GM19455 (cell line): ENCODE data around the gene LRP2BP.
"Not testable (repeated sequence)": the region's sequence is repeated elsewhere in the genome, so short reads cannot be mapped to it uniquely, and the experiment has no call there.

Source experiments
- ATAC-seq: cut with Tn5 transposase; IDR thresholded peaks from one replicate; pipeline ENCODE4 v1.9.1; 2021; ENCODE audit not compliant: unreplicated experiment

The LRP2BP gene

DNA sequence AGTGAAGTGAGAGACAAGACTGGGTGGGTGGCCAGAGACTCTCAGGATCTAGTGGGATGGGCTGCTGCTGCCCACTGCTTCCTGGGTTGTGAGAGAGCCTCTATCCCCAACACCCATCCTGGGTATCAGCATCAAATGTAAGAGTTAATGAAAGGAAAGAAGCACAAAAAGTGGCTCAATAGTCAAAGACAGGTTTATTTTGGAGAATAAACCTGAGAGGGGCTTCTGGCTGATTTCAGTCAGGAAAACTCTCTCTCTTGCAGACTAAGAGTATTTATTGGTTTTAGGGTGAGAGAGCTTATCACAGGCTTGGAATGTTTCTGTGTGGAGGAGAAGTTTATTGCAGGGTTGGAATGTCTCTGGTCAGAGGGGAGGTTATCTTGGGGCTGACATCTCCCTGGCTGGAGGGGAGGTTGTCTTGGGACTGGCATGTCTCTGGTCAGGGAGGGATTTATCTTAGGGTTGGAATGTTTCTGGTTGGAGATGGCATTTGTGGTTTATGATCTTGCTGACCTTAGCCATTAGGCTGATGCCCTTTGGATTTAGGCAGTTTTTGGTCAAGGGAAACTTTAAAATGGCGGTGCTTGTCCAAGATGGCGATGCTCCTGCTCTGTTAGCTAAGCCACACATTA lies 65.7 kb downstream of the LRP2BP start:
- not testable (repeated sequence) for ATAC-seq

DNA sequence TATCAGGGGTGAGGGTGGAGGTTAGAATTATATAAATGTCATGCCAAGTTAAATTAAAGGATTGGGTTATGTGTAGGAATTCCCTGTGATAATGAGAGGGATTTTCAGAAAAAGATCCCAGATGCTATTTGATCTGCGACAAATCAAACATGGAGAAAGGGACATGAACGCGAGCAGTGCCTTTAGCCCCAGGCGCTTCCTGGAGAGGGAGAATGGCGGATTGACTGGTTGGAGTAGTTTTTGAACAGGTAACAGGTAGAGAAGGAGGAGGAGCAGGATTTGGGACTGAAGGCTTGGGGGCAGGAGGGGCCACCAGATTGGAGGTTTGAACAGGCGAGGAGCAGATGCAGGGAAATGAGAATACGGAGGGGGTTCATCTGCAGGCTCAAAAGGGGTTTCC lies 67.1 kb downstream of the LRP2BP start:
- ATAC-seq: no peak

- ATAC-seq: not testable (repeated sequence)
These were observed 70.0 kb downstream of the LRP2BP start for GRCh38 chr4:185325721-185326120.

DNA sequence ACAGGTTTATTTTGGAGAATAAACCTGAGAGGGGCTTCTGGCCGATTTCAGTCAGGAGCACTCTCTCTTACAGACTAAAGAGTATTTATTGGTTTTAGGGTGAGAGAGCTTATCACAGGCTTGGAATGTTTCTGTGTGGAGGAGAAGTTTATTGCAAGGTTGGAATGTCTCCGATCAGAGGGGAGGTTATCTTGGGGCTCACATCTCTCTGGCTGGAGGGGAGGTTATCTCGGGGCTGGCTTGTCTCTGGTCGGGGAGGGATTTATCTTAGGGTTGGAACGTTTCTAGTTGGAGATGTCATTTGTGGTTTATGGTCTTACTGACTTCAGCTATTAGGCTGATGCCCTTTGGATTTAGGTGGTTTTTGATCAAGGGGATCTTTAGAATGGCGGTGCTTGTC lies 71.4 kb downstream of the LRP2BP start:
- not testable (repeated sequence) for ATAC-seq

- ATAC-seq: no peak
These were observed 72.1 kb downstream of the LRP2BP start for GRCh38 chr4:185323606-185324005.

- no peak for ATAC-seq
These were observed 72.9 kb downstream of the LRP2BP start for GRCh38 chr4:185322803-185323202.

- ATAC-seq: no peak
These were observed 77.0 kb downstream of the LRP2BP start for GRCh38 chr4:185318679-185319078.

DNA sequence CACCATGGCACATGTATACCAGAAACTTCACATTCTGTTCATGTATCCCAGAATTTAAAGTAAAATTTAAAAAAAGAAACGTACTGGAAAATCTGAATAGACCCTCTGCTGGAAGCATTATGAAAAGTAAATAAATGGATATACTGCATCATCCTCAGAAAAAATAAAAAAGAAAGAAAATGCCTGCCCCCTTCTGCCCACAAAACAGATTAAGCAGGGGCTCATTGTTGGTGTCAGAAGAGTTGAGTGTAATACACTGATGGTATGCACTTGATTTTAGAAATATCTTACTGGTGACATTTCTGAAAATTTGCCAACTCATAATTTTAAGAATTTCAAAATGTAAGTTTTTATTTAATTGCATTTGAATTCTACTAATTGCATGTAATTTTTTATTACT lies 77.8 kb downstream of the LRP2BP start:
- no peak for ATAC-seq

- ATAC-seq: not testable (repeated sequence)
These were observed 78.3 kb downstream of the LRP2BP start for GRCh38 chr4:185317462-185317861.
